NCI-H146 treated with DMSO at 0.1 percent for 48 hours (cell line): ENCODE results near the gene MARCO.

Experiments used
- DNase-seq: peaks from one replicate; lab custom pipeline; 2025; ENCODE audit not compliant: unreplicated experiment; lab: John Stamatoyannopoulos, UW

Gene MARCO

GRCh38 chr2:118942031-118942430 lies at the start of gene MARCO:
MARCO (plus strand) TSS chr2:118942194; CDS start chr2:118942301, 107 bp downstream.
- no peak for DNase-seq

- DNase-seq: no peak
Measured at GRCh38 chr2:118893100-118893499, 48.9 kb upstream of the MARCO start.

GRCh38 chr2:118902266-118903028 lies 39.5 kb upstream of the MARCO start:
- no peak for DNase-seq

GRCh38 chr2:118903029-118903351 lies 39.0 kb upstream of the MARCO start:
- no peak for DNase-seq

- no peak for DNase-seq
Measured at GRCh38 chr2:118903551-118904479, 38.2 kb upstream of the MARCO start.

- DNase-seq: no peak
Measured at GRCh38 chr2:118905206-118905605, 36.8 kb upstream of the MARCO start.

GRCh38 chr2:118906186-118906585 lies 35.8 kb upstream of the MARCO start:
- no peak for DNase-seq

GRCh38 chr2:118907759-118908158 lies 34.2 kb upstream of the MARCO start:
- no peak for DNase-seq

- no peak for DNase-seq
Measured at GRCh38 chr2:118909191-118909590, 32.8 kb upstream of the MARCO start.

- no peak for DNase-seq
Measured at GRCh38 chr2:118911166-118911856, 30.7 kb upstream of the MARCO start.

GRCh38 chr2:118911936-118912335 lies 30.1 kb upstream of the MARCO start:
- DNase-seq: no peak

- no peak for DNase-seq
Measured at GRCh38 chr2:118913131-118913802, 28.7 kb upstream of the MARCO start.

- DNase-seq: no peak
Measured at GRCh38 chr2:118913803-118914645, 28.0 kb upstream of the MARCO start.

GRCh38 chr2:118914721-118915453 lies 27.1 kb upstream of the MARCO start:
- no peak for DNase-seq

GRCh38 chr2:118918017-118918416 lies 24.0 kb upstream of the MARCO start:
- no peak for DNase-seq

GRCh38 chr2:118921646-118922045 lies 20.3 kb upstream of the MARCO start:
- DNase-seq: no peak

GRCh38 chr2:118922254-118922653 lies 19.7 kb upstream of the MARCO start:
- no peak for DNase-seq

GRCh38 chr2:118923371-118923770 lies 18.6 kb upstream of the MARCO start:
- no peak for DNase-seq

- no peak for DNase-seq
Measured at GRCh38 chr2:118925476-118925875, 16.5 kb upstream of the MARCO start.
